Glutamatergic neuron (in vitro differentiated cells): ENCODE measurements around the gene POR. TPM values are rescaled to one million over a fixed set of nuclear protein-coding genes. Genes with fewer than 3 reads are reported as not detected.

Experiments used
- DNase-seq: peaks from one replicate; pipeline ENCODE4 v3.0.0; 2022
- H3K27ac Mint-ChIP-seq: one replicate; pipeline ENCODE4 v1.8.0; 2020; ENCODE audit warnings: mild to moderate bottlenecking, mixed read lengths, inconsistent platforms; ENCODE audit not compliant: unreplicated experiment
- H3K27me3 Mint-ChIP-seq: one replicate; pipeline ENCODE4 v1.8.0; 2020; ENCODE audit warnings: mild to moderate bottlenecking, moderate library complexity, mixed read lengths, inconsistent platforms; ENCODE audit not compliant: unreplicated experiment
- H3K36me3 Mint-ChIP-seq: one replicate; pipeline ENCODE4 v1.8.0; 2020; ENCODE audit warnings: mild to moderate bottlenecking, mixed read lengths, inconsistent platforms; ENCODE audit not compliant: unreplicated experiment
- H3K4me1 Mint-ChIP-seq: one replicate; pipeline ENCODE4 v1.8.0; 2020; ENCODE audit warnings: mild to moderate bottlenecking, low read depth, mixed read lengths, inconsistent platforms; ENCODE audit not compliant: unreplicated experiment
- H3K4me3 Mint-ChIP-seq: one replicate; pipeline ENCODE4 v1.8.0; 2020; ENCODE audit warnings: mild to moderate bottlenecking, mixed read lengths, inconsistent platforms; ENCODE audit not compliant: unreplicated experiment
- H3K9me3 Mint-ChIP-seq: one replicate; pipeline ENCODE4 v1.8.0; 2020; ENCODE audit warnings: mild to moderate bottlenecking, moderate library complexity, mixed read lengths, inconsistent platforms; ENCODE audit not compliant: unreplicated experiment
- CTCF ChIP-seq: fragments of 200-600 bp; sonication (generic); IDR thresholded peaks from one replicate; pipeline ENCODE4 v1.5.0; 2021; ENCODE audit not compliant: partially characterized antibody, unreplicated experiment
- total RNA-seq: library from RNA; stranded (reverse); fragmentation: NEBNext Ultra II Directional; extraction: Animal tissue kit (Norgen Biotek cat#: 25700); gene quantifications from one replicate; pipeline ENCODE4 v1.2.1, GENCODE V29; 2021; ENCODE audit not compliant: unreplicated experiment

POR gene
- total RNA-seq, 1 donor from 2014 or later, result 119 TPM

GRCh38 chr7:75943864-75944263 is 28.9 kb downstream of the POR start:
- Mint-ChIP-seq H3K36me3 (no peaks in the 10 kb centered on the region), H3K4me1 (peaks cover 3% of the 10 kb centered on the region), H3K27ac (no peak overlapping the region), H3K27me3 (peaks cover 2% of the 10 kb centered on the region), H3K9me3 (no peaks in the 10 kb centered on the region), H3K4me3 (no peak overlapping the region)
- no peak for DNase-seq
- no peak for TF ChIP-seq CTCF

- no peak for TF ChIP-seq CTCF
- H3K9me3 Mint-ChIP-seq, result no peaks in the 10 kb centered on the region
- no peak for DNase-seq
- H3K4me3 Mint-ChIP-seq, result no peak overlapping the region
- H3K27me3 Mint-ChIP-seq, result peaks cover 3% of the 10 kb centered on the region
- H3K27ac Mint-ChIP-seq, result no peak overlapping the region
- H3K4me1 Mint-ChIP-seq, result peaks cover 1% of the 10 kb centered on the region
- no peaks in the 10 kb centered on the region for H3K36me3 Mint-ChIP-seq
Measured at GRCh38 chr7:75944507-75944906, 29.6 kb downstream of the POR start.

GRCh38 chr7:75945297-75946168 is 30.6 kb downstream of the POR start:
- no peak for TF ChIP-seq CTCF
- Mint-ChIP-seq H3K9me3 (no peaks in the 10 kb centered on the region), H3K36me3 (no peaks in the 10 kb centered on the region), H3K4me3 (no peak overlapping the region), H3K27ac (no peak overlapping the region), H3K4me1 (peaks cover 1% of the 10 kb centered on the region), H3K27me3 (peaks cover 3% of the 10 kb centered on the region)
- DNase-seq, result no peak

GRCh38 chr7:75946207-75946855 is 31.4 kb downstream of the POR start:
- H3K36me3 Mint-ChIP-seq, result no peaks in the 10 kb centered on the region
- H3K4me1 Mint-ChIP-seq, result peaks cover 1% of the 10 kb centered on the region
- H3K4me3 Mint-ChIP-seq, result no peak overlapping the region
- no peak overlapping the region for H3K27ac Mint-ChIP-seq
- no peaks in the 10 kb centered on the region for H3K9me3 Mint-ChIP-seq
- TF ChIP-seq CTCF, result no peak
- no peak for DNase-seq
- H3K27me3 Mint-ChIP-seq, result peaks cover 3% of the 10 kb centered on the region

GRCh38 chr7:75948179-75948578 is 33.2 kb downstream of the POR start:
- DNase-seq, result no peak
- peaks cover 3% of the 10 kb centered on the region for H3K27me3 Mint-ChIP-seq
- H3K36me3 Mint-ChIP-seq, result no peaks in the 10 kb centered on the region
- H3K27ac Mint-ChIP-seq, result no peak overlapping the region
- H3K4me3 Mint-ChIP-seq, result no peak overlapping the region
- H3K4me1 Mint-ChIP-seq, result peaks cover 1% of the 10 kb centered on the region
- no peak for TF ChIP-seq CTCF
- H3K9me3 Mint-ChIP-seq, result no peaks in the 10 kb centered on the region
